Parathyroid adenoma (tissue), 2 donors: Measurements from ENCODE around the gene PHF12.
A peak's percentile ranks its signal among the peaks of the same experiment; 100 is the strongest.
"Not testable (repeated sequence)": the region's sequence is repeated elsewhere in the genome, so short reads cannot be mapped to it uniquely, and the experiment has no call there.

Experiments
- H2AFZ ChIP-seq: fragments of 300-600 bp; sonication (generic); one replicate; pipeline ENCODE4 v1.7.0; 2017; ENCODE audit warnings: antibody characterized with exemption, mild to moderate bottlenecking
- H3K27ac ChIP-seq: fragments of 300-600 bp; sonication (generic); one replicate; pipeline ENCODE4 v1.7.0; 2017
- H3K27me3 ChIP-seq: fragments of 300-600 bp; sonication (generic); one replicate; pipeline ENCODE4 v1.7.0; 2017; ENCODE audit warnings: low read length; ENCODE audit not compliant: control insufficient read depth, insufficient read depth
- H3K36me3 ChIP-seq: fragments of 300-600 bp; sonication (generic); one replicate; pipeline ENCODE4 v1.7.0; 2017; ENCODE audit warnings: low read length; ENCODE audit not compliant: control insufficient read depth, insufficient read depth
- H3K4me1 ChIP-seq: fragments of 300-600 bp; sonication (generic); one replicate; pipeline ENCODE4 v1.7.0; 2017; ENCODE audit warnings: control low read depth
- H3K4me2 ChIP-seq: fragments of 300-600 bp; sonication (generic); one replicate; pipeline ENCODE4 v1.7.0; 2017; ENCODE audit warnings: low read length
- H3K4me3 ChIP-seq: fragments of 300-600 bp; sonication (generic); one replicate; pipeline ENCODE4 v1.7.0; 2017; ENCODE audit warnings: low read depth, low read length
- H3K79me2 ChIP-seq: fragments of 300-600 bp; sonication (generic); one replicate; pipeline ENCODE4 v1.7.0; 2017; ENCODE audit warnings: control low read depth
- H3K9ac ChIP-seq: fragments of 300-600 bp; sonication (generic); one replicate; pipeline ENCODE4 v1.7.0; 2017; ENCODE audit warnings: mild to moderate bottlenecking
- H3K9me3 ChIP-seq: fragments of 300-600 bp; sonication (generic); one replicate; pipeline ENCODE4 v1.7.0; 2017; ENCODE audit warnings: low read length; ENCODE audit not compliant: control insufficient read depth
- TF ChIP-seq, protein P1 (sequence below): fragments of 300-600 bp; sonication (generic); IDR thresholded peaks from one replicate; pipeline ENCODE4 v1.7.0; 2017; ENCODE audit warnings: antibody characterized with exemption, mild to moderate bottlenecking
- donor health status: primary hyperparathyroidism.

PHF12 gene

DNA sequence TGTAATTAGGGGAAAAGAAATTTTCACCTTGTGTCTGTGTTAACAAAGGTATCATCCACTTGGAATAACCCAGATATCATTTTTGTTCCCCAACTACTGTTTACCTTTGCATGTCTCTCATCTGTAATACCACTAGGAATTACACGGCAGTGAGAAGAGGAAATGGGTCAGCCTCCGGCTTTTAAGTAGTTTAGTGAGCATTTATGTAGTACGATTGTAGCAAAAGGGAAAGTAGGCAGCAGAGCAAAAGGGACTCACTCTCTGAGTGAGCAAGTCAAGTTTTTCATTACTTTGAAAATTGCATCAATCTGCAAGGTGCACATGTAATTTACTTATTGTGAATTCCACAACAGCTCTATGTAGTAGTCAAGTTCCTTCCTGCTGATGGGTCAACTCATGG lies 11.2 kb downstream of the PHF12 start:
- no peaks in the 10 kb centered on the region for H3K27me3 ChIP-seq
- no peak overlapping the region for H2AFZ ChIP-seq
- H3K4me1 ChIP-seq: peaks cover 29% of the 10 kb centered on the region
- TF ChIP-seq, protein P1, sequence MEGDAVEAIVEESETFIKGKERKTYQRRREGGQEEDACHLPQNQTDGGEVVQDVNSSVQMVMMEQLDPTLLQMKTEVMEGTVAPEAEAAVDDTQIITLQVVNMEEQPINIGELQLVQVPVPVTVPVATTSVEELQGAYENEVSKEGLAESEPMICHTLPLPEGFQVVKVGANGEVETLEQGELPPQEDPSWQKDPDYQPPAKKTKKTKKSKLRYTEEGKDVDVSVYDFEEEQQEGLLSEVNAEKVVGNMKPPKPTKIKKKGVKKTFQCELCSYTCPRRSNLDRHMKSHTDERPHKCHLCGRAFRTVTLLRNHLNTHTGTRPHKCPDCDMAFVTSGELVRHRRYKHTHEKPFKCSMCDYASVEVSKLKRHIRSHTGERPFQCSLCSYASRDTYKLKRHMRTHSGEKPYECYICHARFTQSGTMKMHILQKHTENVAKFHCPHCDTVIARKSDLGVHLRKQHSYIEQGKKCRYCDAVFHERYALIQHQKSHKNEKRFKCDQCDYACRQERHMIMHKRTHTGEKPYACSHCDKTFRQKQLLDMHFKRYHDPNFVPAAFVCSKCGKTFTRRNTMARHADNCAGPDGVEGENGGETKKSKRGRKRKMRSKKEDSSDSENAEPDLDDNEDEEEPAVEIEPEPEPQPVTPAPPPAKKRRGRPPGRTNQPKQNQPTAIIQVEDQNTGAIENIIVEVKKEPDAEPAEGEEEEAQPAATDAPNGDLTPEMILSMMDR: no peak
- no peak overlapping the region for H3K27ac ChIP-seq
- H3K79me2 ChIP-seq: peaks cover 86% of the 10 kb centered on the region
- no peak overlapping the region for H3K9ac ChIP-seq
- no peaks in the 10 kb centered on the region for H3K36me3 ChIP-seq
- no peak overlapping the region for H3K4me3 ChIP-seq
- H3K4me2 ChIP-seq: no peak overlapping the region
- H3K9me3 ChIP-seq: no peaks in the 10 kb centered on the region

DNA sequence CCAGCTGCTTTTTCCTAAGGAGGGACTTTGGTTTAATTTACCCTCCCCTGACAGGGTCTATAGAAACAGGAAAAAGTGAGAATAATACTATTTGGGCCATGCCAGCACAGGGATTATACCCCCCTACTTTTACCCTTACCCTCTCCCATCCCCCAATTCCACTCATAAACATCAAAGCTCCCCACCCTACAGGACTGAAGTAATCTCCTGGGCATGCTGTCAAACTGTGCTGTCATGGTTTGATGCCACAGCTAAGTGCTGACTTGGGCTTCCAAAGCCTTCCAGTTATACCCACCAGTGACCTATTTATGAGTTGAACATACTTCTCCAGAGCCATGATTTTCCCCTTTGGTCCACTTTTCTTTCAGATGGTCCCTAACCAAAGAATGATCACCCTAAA lies 12.8 kb downstream of the PHF12 start:
- TF ChIP-seq, protein P1: no peak
- H3K9me3 ChIP-seq: no peaks in the 10 kb centered on the region
- H3K79me2 ChIP-seq: peaks cover 84% of the 10 kb centered on the region
- H3K9ac ChIP-seq: no peak overlapping the region
- H3K4me1 ChIP-seq: peaks cover 26% of the 10 kb centered on the region
- H2AFZ ChIP-seq: no peak overlapping the region
- H3K36me3 ChIP-seq: no peaks in the 10 kb centered on the region
- H3K4me2 ChIP-seq: peak overlapping the region; percentile 29
- no peak overlapping the region for H3K27ac ChIP-seq
- no peak overlapping the region for H3K4me3 ChIP-seq
- no peaks in the 10 kb centered on the region for H3K27me3 ChIP-seq

DNA sequence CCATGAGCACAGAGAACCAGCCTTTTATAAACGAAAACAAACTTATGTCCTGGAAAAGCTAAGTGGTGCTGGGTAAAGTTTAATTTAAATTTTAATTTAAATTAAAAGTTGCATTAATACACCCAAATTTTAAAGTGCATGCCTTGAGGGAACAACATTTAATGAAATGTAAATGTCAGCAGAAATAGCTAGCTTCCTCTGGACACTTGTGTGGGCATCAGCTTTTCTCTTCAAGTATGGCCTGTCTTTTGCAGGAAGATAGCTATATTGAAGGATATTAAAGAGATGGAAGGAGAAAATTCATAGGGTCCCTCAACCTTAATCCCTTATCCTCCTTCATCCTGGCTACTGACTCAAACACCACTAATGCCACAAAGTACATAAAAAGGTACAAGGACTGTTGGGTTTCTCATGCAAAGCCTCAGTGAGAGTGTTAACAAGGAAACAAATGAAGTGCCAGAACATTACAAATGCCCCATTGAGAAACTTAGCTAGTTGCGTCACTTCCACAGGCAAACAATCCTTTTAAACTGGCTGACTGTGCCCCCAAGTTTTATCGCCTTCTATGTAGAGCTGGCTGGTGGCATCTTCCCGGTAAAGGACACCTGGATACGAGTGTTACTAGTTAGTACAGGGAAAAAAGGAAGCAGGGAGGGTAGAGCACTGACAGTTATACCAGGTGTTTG lies 14.1 kb downstream of the PHF12 start:
- no peaks in the 10 kb centered on the region for H3K27me3 ChIP-seq
- no peak overlapping the region for H3K27ac ChIP-seq
- H3K4me1 ChIP-seq: peaks cover 26% of the 10 kb centered on the region
- H2AFZ ChIP-seq: no peak overlapping the region
- H3K9ac ChIP-seq: no peak overlapping the region
- peaks cover 86% of the 10 kb centered on the region for H3K79me2 ChIP-seq
- peak overlapping the region; percentile 15 for H3K4me2 ChIP-seq
- TF ChIP-seq, protein P1: no peak
- H3K4me3 ChIP-seq: no peak overlapping the region
- no peaks in the 10 kb centered on the region for H3K9me3 ChIP-seq
- H3K36me3 ChIP-seq: no peaks in the 10 kb centered on the region

DNA sequence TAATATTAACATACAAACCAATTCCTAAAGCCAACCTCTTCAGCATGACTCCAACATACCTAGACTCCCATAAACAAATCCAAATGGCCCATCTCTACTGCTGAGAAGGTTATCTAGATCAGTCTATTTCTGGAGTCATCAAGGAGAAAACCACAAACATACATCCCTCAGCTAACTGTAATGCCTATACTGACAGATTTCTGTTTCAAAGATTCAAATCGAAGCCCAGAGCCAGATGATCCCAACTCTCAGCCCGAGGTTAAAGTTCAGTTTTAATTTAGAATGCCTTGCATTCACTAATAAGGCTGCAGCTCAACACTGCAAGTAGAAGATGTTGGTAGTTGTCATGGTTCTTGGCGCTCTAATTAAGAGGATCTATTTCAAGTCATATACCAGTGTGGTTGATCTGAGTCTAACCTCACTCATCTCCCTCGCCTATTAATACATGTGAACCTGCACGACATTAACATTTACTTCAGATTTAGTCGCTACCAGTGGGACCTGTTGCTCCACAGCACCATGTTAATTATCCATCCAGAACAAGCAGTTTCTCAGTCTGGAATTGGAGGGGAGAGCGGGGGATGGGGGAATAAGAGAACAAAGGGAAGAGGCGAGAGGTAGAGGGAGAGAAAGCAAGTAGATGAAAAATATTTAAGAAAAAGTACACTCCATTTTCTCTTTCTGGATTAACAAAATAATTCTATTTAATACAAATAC lies 15.4 kb downstream of the PHF12 start:
- Histone ChIP-seq H3K9me3 (no peaks in the 10 kb centered on the region), H3K79me2 (peaks cover 85% of the 10 kb centered on the region), H3K36me3 (no peaks in the 10 kb centered on the region), H3K9ac (no peak overlapping the region), H3K27ac (no peak overlapping the region), H3K27me3 (no peaks in the 10 kb centered on the region), H3K4me3 (no peak overlapping the region), H2AFZ (no peak overlapping the region), H3K4me2 (no peak overlapping the region), H3K4me1 (peaks cover 26% of the 10 kb centered on the region)
- TF ChIP-seq, protein P1: no peak

DNA sequence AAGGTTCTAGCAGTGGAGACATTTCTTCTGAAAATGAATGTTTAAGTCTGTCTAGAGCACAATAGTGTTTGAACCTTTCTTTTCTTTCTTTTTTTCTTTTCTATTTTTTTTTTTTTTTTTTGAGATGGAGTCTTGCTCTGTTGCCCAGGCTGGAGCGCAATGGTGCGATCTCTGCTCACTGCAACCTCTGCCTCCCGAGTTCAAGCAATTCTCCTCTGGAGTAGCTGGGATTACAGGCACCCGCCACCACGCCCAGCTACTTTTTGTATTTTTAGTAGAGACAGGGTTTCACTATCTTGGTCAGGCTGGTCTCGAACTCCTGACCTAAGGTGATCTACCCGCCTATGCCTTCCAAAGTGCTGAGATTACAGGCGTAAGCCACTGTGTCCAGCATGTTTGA lies 16.8 kb downstream of the PHF12 start:
- H3K9ac ChIP-seq, H3K4me3 ChIP-seq, H2AFZ ChIP-seq, H3K27me3 ChIP-seq, H3K27ac ChIP-seq, H3K4me2 ChIP-seq, H3K36me3 ChIP-seq, H3K9me3 ChIP-seq: not testable (repeated sequence)
- Histone ChIP-seq H3K4me1 (peaks cover 26% of the 10 kb centered on the region), H3K79me2 (peaks cover 86% of the 10 kb centered on the region)
